HG02642 (cell line): ENCODE measurements around the gene IDH2.
"Not testable (repeated sequence)": the region's sequence is repeated elsewhere in the genome, so short reads cannot be mapped to it uniquely, and the experiment has no call there.

Source experiments
- ATAC-seq: cut with Tn5 transposase; IDR thresholded peaks from one replicate; pipeline ENCODE4 v1.9.1; 2021; ENCODE audit warnings: mild to moderate bottlenecking; ENCODE audit not compliant: unreplicated experiment, poor library complexity

IDH2 gene

DNA sequence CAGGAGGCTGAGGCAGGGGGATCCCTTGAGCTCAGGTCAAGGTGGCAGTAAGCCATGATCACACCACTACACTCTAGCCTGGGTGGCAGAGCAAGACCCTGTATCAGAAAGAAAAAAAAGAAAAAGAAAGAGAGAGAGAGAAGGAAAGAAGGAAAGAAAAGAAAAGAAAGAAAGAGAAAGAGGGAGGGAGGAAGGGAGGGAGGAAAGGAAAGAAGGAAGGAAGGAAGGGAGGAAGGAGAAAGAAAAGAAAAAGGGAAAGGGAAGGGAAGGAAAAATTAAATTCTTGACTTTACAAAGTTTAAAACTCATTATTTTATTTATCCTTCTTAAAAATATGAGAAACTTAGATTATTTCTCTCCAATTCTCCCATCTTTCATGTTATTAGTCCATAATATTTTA lies 17.1 kb upstream of the IDH2 start:
- no peak for ATAC-seq

- ATAC-seq = no peak
These were observed 13.5 kb upstream of the IDH2 start for GRCh38 chr15:90115783-90116182.

- no peak for ATAC-seq
These were observed 12.2 kb upstream of the IDH2 start for GRCh38 chr15:90114451-90114901.

DNA sequence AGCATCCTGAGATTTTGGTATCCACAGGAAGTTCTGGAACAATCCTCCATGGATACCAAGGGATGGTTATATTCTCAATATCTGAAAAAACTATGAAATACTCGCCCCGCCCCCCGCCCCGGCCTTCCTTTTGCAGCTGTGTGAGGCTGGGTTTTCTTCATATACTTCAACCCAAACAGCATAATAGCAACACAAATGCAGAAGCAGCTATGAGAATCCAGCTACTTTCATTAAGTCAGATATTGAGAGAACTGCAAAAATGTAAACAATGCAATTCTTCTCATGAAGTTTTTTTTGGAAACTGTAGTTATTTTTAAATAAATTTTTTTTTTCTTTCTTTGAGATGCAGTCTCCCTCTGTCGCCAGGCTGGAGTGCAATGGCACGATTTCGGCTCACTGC lies 10.9 kb upstream of the IDH2 start:
- no peak for ATAC-seq

DNA sequence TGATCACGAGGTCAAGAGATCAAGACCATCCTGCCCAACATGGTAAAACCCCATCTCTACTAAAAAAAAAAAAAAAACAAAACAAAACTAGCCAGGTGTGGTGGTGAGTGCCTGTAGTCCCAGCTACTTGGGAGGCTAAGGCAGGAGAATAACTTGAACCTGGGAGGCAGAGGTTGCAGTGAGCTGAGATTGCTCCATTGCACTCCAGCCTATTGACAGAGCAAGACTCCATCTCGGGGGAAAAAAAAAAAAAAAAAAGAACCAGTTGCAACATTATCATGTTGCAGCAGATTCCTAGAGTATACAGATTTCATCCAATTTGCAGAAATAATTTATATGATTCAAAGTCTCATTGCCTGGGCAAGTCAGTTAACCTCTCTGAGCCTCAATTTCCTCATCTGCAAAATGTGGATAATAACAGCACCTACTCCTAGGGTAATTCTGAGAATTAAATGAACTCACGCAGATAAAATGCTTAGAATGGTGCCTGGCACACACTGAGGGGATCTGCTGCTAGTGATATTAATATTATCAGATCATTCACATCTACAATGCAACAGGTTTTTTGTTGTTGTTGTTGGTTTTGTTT lies 7.0 kb upstream of the IDH2 start:
- ATAC-seq = not testable (repeated sequence)

GRCh38 chr15:90108038-90108437 lies 5.8 kb upstream of the IDH2 start:
- ATAC-seq = not testable (repeated sequence)

DNA sequence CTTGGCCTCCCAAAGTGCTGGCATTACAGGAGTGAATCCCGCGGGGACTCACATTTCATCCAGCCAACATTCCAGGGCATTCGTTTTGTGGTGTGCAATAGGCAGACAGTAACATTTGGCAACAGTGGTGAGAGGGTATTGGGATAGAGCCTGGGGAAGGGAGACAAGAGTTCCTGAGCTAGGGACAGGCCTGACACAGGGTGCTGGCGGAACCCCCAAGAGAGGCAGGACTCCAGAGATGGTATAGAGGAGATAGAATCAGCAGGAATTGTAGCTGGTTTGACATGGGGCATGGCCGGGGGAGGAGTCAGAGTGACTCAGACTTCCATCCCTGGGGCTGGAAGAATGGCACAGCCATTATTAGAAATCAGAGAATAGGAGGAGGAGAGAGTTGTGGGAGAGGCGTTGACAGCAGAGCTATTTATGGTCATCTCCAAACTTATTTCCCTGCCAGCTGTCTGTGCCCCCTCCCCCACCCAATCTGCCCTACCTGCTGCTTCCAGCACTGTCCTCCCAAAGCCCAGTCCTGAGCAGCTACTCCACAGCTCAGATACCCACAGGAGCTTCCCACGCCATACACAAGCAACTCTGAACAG lies 4.4 kb upstream of the IDH2 start:
- no peak for ATAC-seq

DNA sequence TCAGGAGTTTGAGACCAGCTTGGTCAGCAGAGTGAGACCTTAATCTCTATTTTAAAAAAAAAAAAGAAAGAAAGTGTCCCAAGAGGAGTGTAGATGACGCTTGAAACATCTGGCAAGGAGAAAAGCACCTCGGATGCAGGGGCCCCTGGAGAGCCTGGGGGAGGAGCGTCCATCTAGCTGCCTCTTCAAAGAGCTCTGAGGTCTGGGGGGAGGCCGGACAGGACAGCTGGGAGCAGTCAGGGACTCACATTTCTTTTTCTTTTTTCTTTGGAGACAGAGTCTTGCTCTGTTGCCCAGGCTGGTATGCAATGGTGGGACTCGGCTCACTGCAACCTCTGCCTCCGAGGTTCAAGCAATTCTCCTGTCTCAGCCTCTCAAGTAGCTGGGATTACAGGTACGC lies 3.3 kb upstream of the IDH2 start:
- no peak for ATAC-seq

- no peak for ATAC-seq
These were observed 2.3 kb upstream of the IDH2 start for GRCh38 chr15:90104551-90104950.

GRCh38 chr15:90103701-90104329 lies 1.5 kb upstream of the IDH2 start:
- no peak for ATAC-seq

GRCh38 chr15:90101130-90101968 lies 919 bp downstream of the IDH2 start:
- ATAC-seq = peak; percentile 15

DNA sequence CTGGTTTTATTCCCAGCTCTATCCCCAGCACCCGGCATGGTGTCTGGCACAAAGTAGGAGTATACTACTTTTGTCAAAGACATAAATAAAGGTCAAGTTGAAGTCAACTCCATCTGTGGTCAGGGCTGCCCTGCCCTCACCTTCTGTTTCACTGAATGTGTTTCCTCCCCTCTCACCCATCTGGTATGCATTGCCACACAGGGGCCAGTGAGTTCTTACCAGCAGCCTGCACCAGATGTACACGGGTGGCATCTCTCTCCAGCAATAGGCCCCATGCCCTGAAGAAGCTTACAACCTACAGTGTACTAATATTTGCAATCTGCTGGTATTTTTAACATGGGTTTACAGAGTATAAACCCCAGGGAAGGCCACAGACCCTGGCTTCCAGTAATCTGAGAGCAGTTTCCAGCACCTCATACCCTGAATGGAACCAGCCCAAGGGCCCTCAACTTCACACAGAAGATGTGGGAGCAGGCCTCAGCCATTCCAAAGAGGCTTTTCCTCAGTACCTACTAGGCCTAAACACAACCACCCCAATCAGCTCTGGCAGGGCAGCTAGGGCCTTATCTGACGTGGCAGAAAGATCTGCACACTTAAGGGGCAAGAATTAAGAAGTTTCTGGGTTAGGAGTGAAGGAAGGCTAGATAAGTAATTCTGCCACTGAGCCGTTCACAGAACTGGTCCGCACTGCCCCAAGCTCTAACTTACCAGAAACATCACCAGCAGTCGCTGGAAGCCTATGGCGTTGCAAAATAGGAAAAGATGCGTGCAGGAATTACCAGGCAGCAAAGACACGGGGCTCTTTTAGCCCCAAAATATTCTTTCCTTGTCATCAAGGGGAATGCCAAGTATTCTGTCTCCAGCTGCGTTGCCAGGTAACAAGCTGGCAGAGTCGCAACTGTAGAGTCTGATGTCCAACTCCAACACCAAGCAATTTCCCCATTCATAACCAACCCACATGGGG lies 2.1 kb downstream of the IDH2 start:
- no peak for ATAC-seq

GRCh38 chr15:90099072-90099867 lies 3.0 kb downstream of the IDH2 start:
- no peak for ATAC-seq

DNA sequence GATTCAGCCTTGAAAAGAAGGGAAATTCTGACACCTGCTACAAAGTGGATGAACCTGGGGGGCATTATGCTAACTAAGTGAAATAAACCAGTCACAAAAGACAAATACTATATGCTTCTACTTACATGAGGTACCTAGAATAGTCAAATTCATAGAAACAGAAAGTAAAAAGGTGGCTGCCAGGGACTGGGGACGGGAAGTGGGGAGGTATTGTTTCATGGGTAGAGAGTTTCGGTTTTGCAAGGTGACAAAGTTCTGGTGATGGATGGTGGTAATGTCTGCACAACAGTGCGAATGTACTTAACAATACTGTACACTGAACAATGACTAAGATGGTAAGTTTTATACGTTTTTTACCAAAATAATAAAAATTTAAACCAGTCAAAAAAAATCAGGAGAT lies 4.8 kb downstream of the IDH2 start:
- ATAC-seq = peak; percentile 46

GRCh38 chr15:90095521-90095959 lies 6.7 kb downstream of the IDH2 start:
- no peak for ATAC-seq

- no peak for ATAC-seq
These were observed 10.9 kb downstream of the IDH2 start for GRCh38 chr15:90091156-90091931.

GRCh38 chr15:90090226-90090848 lies 11.9 kb downstream of the IDH2 start:
- ATAC-seq = no peak
